ENCODE data around the gene CYP4Z1.

- TF ChIP-seq CTCF (IDR thresholded peaks at IDR 0.05; ENCODE audit: low read depth, low read length) = no peak
- TF ChIP-seq EZH2phosphoT487 (IDR thresholded peaks at IDR 0.05; ENCODE audit: low read depth) = no peak
Measured at GRCh38 chr1:47161298-47162040, 94.4 kb downstream of the CYP4Z1 start.

Data from OCI-LY3 (cell line).